Fibroblast of mammary gland (primary cell): ENCODE results near the gene CBLB.

Experiments
- DNase-seq: peaks from one replicate; pipeline ENCODE4 v3.0.0-alpha.2; 2010; ENCODE audit warnings: low read depth
- H3K4me3 ChIP-seq: 2 replicates; pipeline ENCODE4 v1.5.1; 2011; ENCODE audit warnings: low read depth, mild to moderate bottlenecking, low read length, moderate library complexity; ENCODE audit not compliant: control insufficient read depth
- TF ChIP-seq, protein P1 (sequence below): conservative IDR thresholded peaks from 2 replicates; pipeline ENCODE4 v1.5.1; 2011; ENCODE audit warnings: low read depth, low read length, inconsistent platforms; ENCODE audit not compliant: control insufficient read depth, insufficient read depth

CBLB gene

GRCh38 chr3:105866656-105867653 is 1.9 kb downstream of the CBLB start:
- peak overlapping the region; percentile 94 for H3K4me3 ChIP-seq
- TF ChIP-seq, protein P1, sequence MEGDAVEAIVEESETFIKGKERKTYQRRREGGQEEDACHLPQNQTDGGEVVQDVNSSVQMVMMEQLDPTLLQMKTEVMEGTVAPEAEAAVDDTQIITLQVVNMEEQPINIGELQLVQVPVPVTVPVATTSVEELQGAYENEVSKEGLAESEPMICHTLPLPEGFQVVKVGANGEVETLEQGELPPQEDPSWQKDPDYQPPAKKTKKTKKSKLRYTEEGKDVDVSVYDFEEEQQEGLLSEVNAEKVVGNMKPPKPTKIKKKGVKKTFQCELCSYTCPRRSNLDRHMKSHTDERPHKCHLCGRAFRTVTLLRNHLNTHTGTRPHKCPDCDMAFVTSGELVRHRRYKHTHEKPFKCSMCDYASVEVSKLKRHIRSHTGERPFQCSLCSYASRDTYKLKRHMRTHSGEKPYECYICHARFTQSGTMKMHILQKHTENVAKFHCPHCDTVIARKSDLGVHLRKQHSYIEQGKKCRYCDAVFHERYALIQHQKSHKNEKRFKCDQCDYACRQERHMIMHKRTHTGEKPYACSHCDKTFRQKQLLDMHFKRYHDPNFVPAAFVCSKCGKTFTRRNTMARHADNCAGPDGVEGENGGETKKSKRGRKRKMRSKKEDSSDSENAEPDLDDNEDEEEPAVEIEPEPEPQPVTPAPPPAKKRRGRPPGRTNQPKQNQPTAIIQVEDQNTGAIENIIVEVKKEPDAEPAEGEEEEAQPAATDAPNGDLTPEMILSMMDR: no peak
- DNase-seq: peak; percentile 73

GRCh38 chr3:105865867-105866350 is 2.9 kb downstream of the CBLB start:
- H3K4me3 ChIP-seq: peak overlapping the region; percentile 94
- TF ChIP-seq, protein P1: no peak

GRCh38 chr3:105865016-105865623 is 3.7 kb downstream of the CBLB start:
- H3K4me3 ChIP-seq: peak overlapping the region; percentile 94
- DNase-seq: no peak
- TF ChIP-seq, protein P1: no peak

More at GRCh38 chr3:105865867-105866350, 2.9 kb downstream of the CBLB start:
- DNase-seq: no peak

- no peak overlapping the region for H3K4me3 ChIP-seq
- TF ChIP-seq, protein P1: no peak
- no peak for DNase-seq
These were observed 4.6 kb downstream of the CBLB start for GRCh38 chr3:105864212-105864611.

- TF ChIP-seq, protein P1: no peak
- no peak for DNase-seq
- no peak overlapping the region for H3K4me3 ChIP-seq
These were observed 5.2 kb downstream of the CBLB start for GRCh38 chr3:105863608-105864007.

DNA sequence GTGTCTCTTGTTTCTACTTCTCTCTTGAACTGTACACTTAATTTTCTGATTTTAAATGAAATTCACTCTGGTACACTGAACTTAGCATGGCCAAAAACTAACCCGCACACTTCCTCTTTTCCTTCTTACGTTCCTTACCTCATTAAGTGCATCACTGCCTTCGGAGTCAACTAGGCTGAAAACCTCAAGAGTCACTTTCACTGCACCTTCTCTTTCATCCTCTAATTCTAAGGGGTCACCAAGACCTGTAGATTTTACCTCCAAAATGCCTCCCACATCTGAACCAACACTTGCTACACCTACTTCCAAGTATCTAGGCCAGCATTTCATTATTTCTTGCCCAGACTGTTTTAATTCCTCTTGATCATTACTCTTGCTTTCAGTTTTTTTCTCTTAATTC is 6.6 kb downstream of the CBLB start:
- TF ChIP-seq, protein P1: no peak
- no peak for DNase-seq
- H3K4me3 ChIP-seq: no peak overlapping the region
